ENCODE results near the gene AGBL4.

GRCh38 chr1:48668339-48668738 lies 1355.4 kb downstream of the AGBL4 start:
- TF ChIP-seq HNF4A (CRISPR knock-in tag; IDR thresholded peaks at IDR 0.05) (no peak), MAZ (IDR thresholded peaks at IDR 0.05; ENCODE audit: borderline replicate concordance, low read depth, low read length) (no peak), MAZ (CRISPR knock-in tag; IDR thresholded peaks at IDR 0.05; ENCODE audit: low read depth) (no peak), ZNF619 (CRISPR knock-in tag; IDR thresholded peaks at IDR 0.05) (no peak), ELK4 (CRISPR knock-in tag; IDR thresholded peaks at IDR 0.05; ENCODE audit: borderline replicate concordance) (no peak), ZNF558 (CRISPR knock-in tag; IDR thresholded peaks at IDR 0.05; ENCODE audit: borderline replicate concordance) (no peak), MYC (CRISPR knock-in tag; IDR thresholded peaks at IDR 0.05; ENCODE audit: borderline replicate concordance) (no peak), ZBTB21 (CRISPR knock-in tag; IDR thresholded peaks at IDR 0.05) (no peak), MAFK (conservative IDR thresholded peaks at IDR 0.05 in 1 of 2, IDR thresholded peaks at IDR 0.05 in 1 of 2; ENCODE audit: low read length in 2 of 2) (no peak), POLR2AphosphoS5 (IDR thresholded peaks at IDR 0.05; ENCODE audit: low read depth, low read length) (no peak), EZH2 (conservative IDR thresholded peaks at IDR 0.05; ENCODE audit: low read depth, low read length) (no peak), BRF2 (CRISPR knock-in tag; IDR thresholded peaks at IDR 0.05) (no peak), POLR2A (IDR thresholded peaks at IDR 0.05; ENCODE audit: insufficient read depth in 1 of 2, low read depth in 2 of 2, low read length in 2 of 2) (no peak), SP1 (IDR thresholded peaks at IDR 0.05) (no peak), SP1 (CRISPR knock-in tag; IDR thresholded peaks at IDR 0.05) (no peak)
- TF ChIP-seq, protein P1, sequence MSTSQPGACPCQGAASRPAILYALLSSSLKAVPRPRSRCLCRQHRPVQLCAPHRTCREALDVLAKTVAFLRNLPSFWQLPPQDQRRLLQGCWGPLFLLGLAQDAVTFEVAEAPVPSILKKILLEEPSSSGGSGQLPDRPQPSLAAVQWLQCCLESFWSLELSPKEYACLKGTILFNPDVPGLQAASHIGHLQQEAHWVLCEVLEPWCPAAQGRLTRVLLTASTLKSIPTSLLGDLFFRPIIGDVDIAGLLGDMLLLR (CRISPR knock-in tag; IDR thresholded peaks at IDR 0.05) = no peak
